GM12878 (cell line): ENCODE measurements around the gene BARX2. TPM values are rescaled to one million over a fixed set of nuclear protein-coding genes. Genes with fewer than 3 reads are reported as not detected.

ENCODE experiments used
- ATAC-seq: fragments of 200-7000 bp; cut with Tn5 transposase; 3 replicates; pipeline ENCODE4 v1.9.1; 2020; ENCODE audit warnings: mild to moderate bottlenecking, moderate library complexity
- BruUV-seq: library from RNA; stranded (reverse); fragments of 400-500 nt; replicated peaks from 2 replicates; lab custom pipeline; 2021; lab: Mats Ljungman, UMichigan
- CTCF ChIA-PET: fragments of 300-600 bp; sonication (Branson Sonifier 250); formaldehyde crosslinking; extraction: SDS; loops from one replicate; lab custom pipeline; 2021; ENCODE audit warnings: inconsistent platforms; lab: Yijun Ruan, JAX
- POLR2A ChIA-PET: fragments of 350-600 bp; formaldehyde crosslinking; extraction: SDS; loops from one replicate; lab custom pipeline; 2021; ENCODE audit warnings: inconsistent platforms; lab: Charles Lee
- RAD21 ChIA-PET: fragments of 300-600 bp; sonication (Branson Sonifier 250); formaldehyde crosslinking; loops from one replicate; lab custom pipeline; 2023; ENCODE audit warnings: antibody characterized with exemption; ENCODE audit not compliant: unreplicated experiment; lab: Charles Lee
- SMC1A ChIA-PET: fragments of 300-600 bp; sonication (Branson Sonifier 250); formaldehyde crosslinking; loops from one replicate; lab custom pipeline; 2023; ENCODE audit not compliant: unreplicated experiment, uncharacterized antibody; lab: Charles Lee
- DNase-seq: peaks from one replicate; pipeline ENCODE4 v3.0.0-alpha.2; 2011; ENCODE audit warnings: low read depth, low spot score
- FAIRE-seq: peaks from 3 replicates; lab custom pipeline; 2011; peaks lifted over from hg19 to GRCh38; lab: Jason Lieb, UNC
- H2AFZ ChIP-seq: 2 replicates; pipeline ENCODE4 v1.6.0; 2011; ENCODE audit warnings: low read depth, low read length, control low read depth; ENCODE audit not compliant: control insufficient read depth
- H3K27ac ChIP-seq: 2 replicates; pipeline ENCODE4 v1.5.1; 2011; ENCODE audit warnings: control low read depth; ENCODE audit not compliant: control insufficient read depth, insufficient read depth
- H3K27me3 ChIP-seq, 2 experiments: replicated peaks in 1 of 2; 2 replicates each; pipeline versions ENCODE4 v1.6.0 to v1.6.1; 2011; ENCODE audit warnings: low read length in 1 of 2; ENCODE audit not compliant: control insufficient read depth in 2 of 2, insufficient read depth in 2 of 2
- H3K36me3 ChIP-seq, 2 experiments: 2 replicates each; pipeline ENCODE4 v1.5.1; 2011; ENCODE audit warnings: low read length in 1 of 2; ENCODE audit not compliant: control insufficient read depth in 2 of 2, insufficient read depth in 2 of 2
- H3K4me1 ChIP-seq: 2 replicates; pipeline ENCODE4 v1.6.1; 2011; ENCODE audit warnings: mild to moderate bottlenecking, low read length, moderate library complexity, mixed read lengths; ENCODE audit not compliant: control insufficient read depth, insufficient read depth
- H3K4me2 ChIP-seq: 2 replicates; pipeline ENCODE4 v1.6.0; 2011; ENCODE audit warnings: control low read depth; ENCODE audit not compliant: control insufficient read depth, insufficient read depth
- H3K4me3 ChIP-seq: fragments of 200-600 bp; sonication (generic); 2 replicates; pipeline ENCODE4 v1.5.1; 2016
- H3K79me2 ChIP-seq: 2 replicates; pipeline ENCODE4 v1.6.0; 2011; ENCODE audit warnings: low read length; ENCODE audit not compliant: control insufficient read depth, insufficient read depth
- H3K9ac ChIP-seq: 2 replicates; pipeline ENCODE4 v1.8.0; 2011; ENCODE audit warnings: low read length, control low read depth, mixed read lengths; ENCODE audit not compliant: control insufficient read depth, insufficient read depth
- H3K9me3 ChIP-seq: replicated peaks from 3 replicates; pipeline ENCODE4 v1.5.1; 2011; ENCODE audit warnings: mild to moderate bottlenecking, low read length; ENCODE audit not compliant: control insufficient read depth, insufficient read depth
- H4K20me1 ChIP-seq: 2 replicates; pipeline ENCODE4 v1.6.0; 2011; ENCODE audit not compliant: control insufficient read depth, insufficient read depth
- BCLAF1 ChIP-seq: fragments of 450-650 bp; IDR thresholded peaks from 2 replicates; pipeline ENCODE4 v1.6.1; 2017; ENCODE audit warnings: antibody characterized with exemption, mild to moderate bottlenecking, moderate library complexity
- BHLHE40 ChIP-seq, 2 experiments: fragments of 450-650 bp in 1 of 2; IDR thresholded peaks; 2 replicates each; pipeline ENCODE4 v1.6.1; 2011 to 2017; ENCODE audit warnings: low read depth in 2 of 2, borderline replicate concordance in 1 of 2, improper control_type of control experiment in 1 of 2, low read length in 1 of 2, mild to moderate bottlenecking in 1 of 2
- CBX3 ChIP-seq: fragments of 200-600 bp; sonication (generic); IDR thresholded peaks from 2 replicates; pipeline ENCODE4 v1.6.1; 2016; ENCODE audit warnings: low read depth, borderline replicate concordance
- CHD4 ChIP-seq: fragments of 200-600 bp; sonication (generic); IDR thresholded peaks from 2 replicates; pipeline ENCODE4 v1.6.1; 2016; ENCODE audit warnings: mild to moderate bottlenecking
- CREB1 ChIP-seq: IDR thresholded peaks from 2 replicates; pipeline ENCODE4 v1.6.1; 2012; ENCODE audit warnings: low read depth, mild to moderate bottlenecking, inconsistent platforms
- FOXK2 ChIP-seq: fragments of 450-650 bp; IDR thresholded peaks from 2 replicates; pipeline ENCODE4 v1.6.1; 2017; ENCODE audit warnings: mild to moderate bottlenecking, moderate library complexity
- NFYB ChIP-seq: IDR thresholded peaks from 2 replicates; pipeline ENCODE4 v1.6.1; 2011; ENCODE audit warnings: low read depth, mild to moderate bottlenecking, low read length, improper control_type of control experiment, moderate library complexity; ENCODE audit not compliant: insufficient read depth
- NR2C1 ChIP-seq: fragments of 450-650 bp; IDR thresholded peaks from 2 replicates; pipeline ENCODE4 v1.6.1; 2017; ENCODE audit warnings: antibody characterized with exemption, mild to moderate bottlenecking, moderate library complexity
- RAD51 ChIP-seq: fragments of 450-650 bp; IDR thresholded peaks from 2 replicates; pipeline ENCODE4 v1.6.1; 2016; ENCODE audit warnings: moderate library complexity, mild to moderate bottlenecking, inconsistent platforms
- SMAD5 ChIP-seq: IDR thresholded peaks from 2 replicates; pipeline ENCODE4 v1.6.1; 2016; ENCODE audit warnings: antibody characterized with exemption, low read depth
- SPI1 ChIP-seq: IDR thresholded peaks from 2 replicates; pipeline ENCODE4 v1.6.1; 2011; ENCODE audit warnings: low read depth, mild to moderate bottlenecking, low read length, moderate library complexity, borderline replicate concordance; ENCODE audit not compliant: insufficient read depth
- STAT1 ChIP-seq: fragments of 450-650 bp; conservative IDR thresholded peaks from 2 replicates; pipeline ENCODE4 v1.6.1; 2014; ENCODE audit warnings: antibody characterized with exemption, mild to moderate bottlenecking
- YBX1 ChIP-seq: fragments of 450-650 bp; IDR thresholded peaks from 2 replicates; pipeline ENCODE4 v1.6.1; 2016; ENCODE audit warnings: antibody characterized with exemption
- WGBS: methylation state at CpG from one replicate; pipeline ENCODE4 v1.1.6; 2016; ENCODE audit warnings: low lambda C conversion rate; ENCODE audit not compliant: insufficient replicate concordance, insufficient coverage; ENCODE audit errors: missing lambda C conversion rate; 5-methylcytosine and 5-hydroxymethylcytosine counted together
- in situ Hi-C: fragments of 300-500 bp; cut with MboI; formaldehyde crosslinking; loops from 9 replicates; pipeline ENCODE4 v1.14.3; 2018; ENCODE audit warnings: mixed read lengths
- intact Hi-C: fragments of 100-400 bp; cut with micrococcal nuclease; formaldehyde crosslinking; loops from one replicate; pipeline ENCODE4 v1.14.2; 2022; ENCODE audit not compliant: unreplicated experiment
- polyA plus RNA-seq, 11 experiments: library from polyadenylated mRNA; depleted of rRNA in 4 of 11; unstranded in 6 of 11; stranded (reverse) in 5 of 11; fragments of >200 nt; fragmentation: Nextera tagmentation in 4 of 11; fragmentation: Illumina TruSeq in 1 of 11; extraction: Ambion mirVana in 4 of 11; extraction: Trizol in 1 of 11; gene quantifications; 1 replicate in 1 of 11; 2 replicates in 10 of 11; pipeline versions ENCODE4 v1.2.1 to v1.2.3, GENCODE V29; 2011 to 2016; ENCODE audit warnings: inconsistent platforms in 2 of 11, missing spikeins in 2 of 11, low read depth in 1 of 11
- total RNA-seq, 4 experiments: library from RNA; depleted of rRNA in 3 of 4; stranded (reverse); fragments of >200 nt in 3 of 4; fragmentation: Illumina TruSeq in 1 of 4; extraction: Trizol in 1 of 4; gene quantifications; 2 replicates each; pipeline versions ENCODE4 v1.2.1 to v1.2.3, GENCODE V29; 2013 to 2021
- TF ChIP-seq, protein P1 (sequence below): fragments of 450-650 bp; IDR thresholded peaks from 2 replicates; pipeline ENCODE4 v1.6.1; 2016; ENCODE audit warnings: mild to moderate bottlenecking, moderate library complexity, borderline replicate concordance
- TF ChIP-seq, protein P2 (sequence below): fragments of 450-650 bp; IDR thresholded peaks from 2 replicates; pipeline ENCODE4 v1.6.1; 2016; ENCODE audit warnings: mild to moderate bottlenecking
- TF ChIP-seq, protein P3 (sequence below): fragments of 450-650 bp; IDR thresholded peaks from 2 replicates; pipeline ENCODE4 v1.6.1; 2017; ENCODE audit warnings: mild to moderate bottlenecking

The BARX2 gene
- total and polyA plus RNA-seq, 10 of the 15 experiments (the other 5 are each of a cell fraction or from before 2014, with no cell fraction given): 0.07 to 0.84 TPM; not detected in 8

- Histone ChIP-seq H3K9me3 (no peaks in the 10 kb centered on the region), H2AFZ (no peak overlapping the region), H4K20me1 (no peaks in the 10 kb centered on the region), H3K4me1 (no peaks in the 10 kb centered on the region), H3K4me2 (no peak overlapping the region), H3K9ac (no peak overlapping the region), H3K79me2 (no peaks in the 10 kb centered on the region), H3K27me3 (no peaks in the 10 kb centered on the region; a peak in 1 of 4 replicates), H3K27ac (no peak overlapping the region), H3K4me3 (no peak overlapping the region), H3K36me3 (no peaks in the 10 kb centered on the region)
- ChIA-PET POLR2A (no interaction called here), SMC1A (no interaction called here), CTCF (interaction anchor here (0.7 kb wide), 1 partner anchor 15 kb away, joined by 3 read pairs; no protein-coding TSS in a partner anchor), RAD21 (interaction anchor here (0.6 kb wide), 1 partner anchor 353 kb away, joined by 3 read pairs; no protein-coding TSS in a partner anchor)
- FAIRE-seq (no peak), DNase-seq (no peak), ATAC-seq (no peak)
- no TSS peak for BruUV-seq
- in situ Hi-C loops: no loop called here
- WGBS: 14% methylated on average over 9 of the region's 9 CpGs
- intact Hi-C loops: no loop called here
- TF ChIP-seq CBX3: no peak
- no peak for TF ChIP-seq FOXK2
- no peak for TF ChIP-seq CREB1
- TF ChIP-seq RAD51: no peak
- TF ChIP-seq CHD4: no peak
- no peak for TF ChIP-seq YBX1
- TF ChIP-seq, protein P1, sequence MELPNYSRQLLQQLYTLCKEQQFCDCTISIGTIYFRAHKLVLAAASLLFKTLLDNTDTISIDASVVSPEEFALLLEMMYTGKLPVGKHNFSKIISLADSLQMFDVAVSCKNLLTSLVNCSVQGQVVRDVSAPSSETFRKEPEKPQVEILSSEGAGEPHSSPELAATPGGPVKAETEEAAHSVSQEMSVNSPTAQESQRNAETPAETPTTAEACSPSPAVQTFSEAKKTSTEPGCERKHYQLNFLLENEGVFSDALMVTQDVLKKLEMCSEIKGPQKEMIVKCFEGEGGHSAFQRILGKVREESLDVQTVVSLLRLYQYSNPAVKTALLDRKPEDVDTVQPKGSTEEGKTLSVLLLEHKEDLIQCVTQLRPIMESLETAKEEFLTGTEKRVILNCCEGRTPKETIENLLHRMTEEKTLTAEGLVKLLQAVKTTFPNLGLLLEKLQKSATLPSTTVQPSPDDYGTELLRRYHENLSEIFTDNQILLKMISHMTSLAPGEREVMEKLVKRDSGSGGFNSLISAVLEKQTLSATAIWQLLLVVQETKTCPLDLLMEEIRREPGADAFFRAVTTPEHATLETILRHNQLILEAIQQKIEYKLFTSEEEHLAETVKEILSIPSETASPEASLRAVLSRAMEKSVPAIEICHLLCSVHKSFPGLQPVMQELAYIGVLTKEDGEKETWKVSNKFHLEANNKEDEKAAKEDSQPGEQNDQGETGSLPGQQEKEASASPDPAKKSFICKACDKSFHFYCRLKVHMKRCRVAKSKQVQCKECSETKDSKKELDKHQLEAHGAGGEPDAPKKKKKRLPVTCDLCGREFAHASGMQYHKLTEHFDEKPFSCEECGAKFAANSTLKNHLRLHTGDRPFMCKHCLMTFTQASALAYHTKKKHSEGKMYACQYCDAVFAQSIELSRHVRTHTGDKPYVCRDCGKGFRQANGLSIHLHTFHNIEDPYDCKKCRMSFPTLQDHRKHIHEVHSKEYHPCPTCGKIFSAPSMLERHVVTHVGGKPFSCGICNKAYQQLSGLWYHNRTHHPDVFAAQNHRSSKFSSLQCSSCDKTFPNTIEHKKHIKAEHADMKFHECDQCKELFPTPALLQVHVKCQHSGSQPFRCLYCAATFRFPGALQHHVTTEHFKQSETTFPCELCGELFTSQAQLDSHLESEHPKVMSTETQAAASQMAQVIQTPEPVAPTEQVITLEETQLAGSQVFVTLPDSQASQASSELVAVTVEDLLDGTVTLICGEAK: no peak
- TF ChIP-seq BHLHE40 (IDR thresholded peaks at IDR 0.05; ENCODE audit: borderline replicate concordance in 1 of 2, low read depth in 2 of 2, low read length in 1 of 2): no peak
- no peak for TF ChIP-seq STAT1
- TF ChIP-seq, protein P2, sequence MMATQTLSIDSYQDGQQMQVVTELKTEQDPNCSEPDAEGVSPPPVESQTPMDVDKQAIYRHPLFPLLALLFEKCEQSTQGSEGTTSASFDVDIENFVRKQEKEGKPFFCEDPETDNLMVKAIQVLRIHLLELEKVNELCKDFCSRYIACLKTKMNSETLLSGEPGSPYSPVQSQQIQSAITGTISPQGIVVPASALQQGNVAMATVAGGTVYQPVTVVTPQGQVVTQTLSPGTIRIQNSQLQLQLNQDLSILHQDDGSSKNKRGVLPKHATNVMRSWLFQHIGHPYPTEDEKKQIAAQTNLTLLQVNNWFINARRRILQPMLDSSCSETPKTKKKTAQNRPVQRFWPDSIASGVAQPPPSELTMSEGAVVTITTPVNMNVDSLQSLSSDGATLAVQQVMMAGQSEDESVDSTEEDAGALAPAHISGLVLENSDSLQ: no peak
- no peak for TF ChIP-seq SMAD5
- TF ChIP-seq, protein P3, sequence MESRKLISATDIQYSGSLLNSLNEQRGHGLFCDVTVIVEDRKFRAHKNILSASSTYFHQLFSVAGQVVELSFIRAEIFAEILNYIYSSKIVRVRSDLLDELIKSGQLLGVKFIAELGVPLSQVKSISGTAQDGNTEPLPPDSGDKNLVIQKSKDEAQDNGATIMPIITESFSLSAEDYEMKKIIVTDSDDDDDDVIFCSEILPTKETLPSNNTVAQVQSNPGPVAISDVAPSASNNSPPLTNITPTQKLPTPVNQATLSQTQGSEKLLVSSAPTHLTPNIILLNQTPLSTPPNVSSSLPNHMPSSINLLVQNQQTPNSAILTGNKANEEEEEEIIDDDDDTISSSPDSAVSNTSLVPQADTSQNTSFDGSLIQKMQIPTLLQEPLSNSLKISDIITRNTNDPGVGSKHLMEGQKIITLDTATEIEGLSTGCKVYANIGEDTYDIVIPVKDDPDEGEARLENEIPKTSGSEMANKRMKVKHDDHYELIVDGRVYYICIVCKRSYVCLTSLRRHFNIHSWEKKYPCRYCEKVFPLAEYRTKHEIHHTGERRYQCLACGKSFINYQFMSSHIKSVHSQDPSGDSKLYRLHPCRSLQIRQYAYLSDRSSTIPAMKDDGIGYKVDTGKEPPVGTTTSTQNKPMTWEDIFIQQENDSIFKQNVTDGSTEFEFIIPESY: no peak
- no peak for TF ChIP-seq NFYB
- no peak for TF ChIP-seq NR2C1
- no peak for TF ChIP-seq SPI1
- no peak for TF ChIP-seq BCLAF1
These were observed 19.8 kb downstream of the BARX2 start for GRCh38 chr11:129395432-129395831.
